ENCODE results near the gene ZSCAN10.

Gene ZSCAN10

GRCh38 chr16:3098459-3099394 lies at the start of gene ZSCAN10:
Gene ZSCAN10, minus strand, starts transcription at chr16:3099294. Its CDS starts 6,357 bp downstream, at chr16:3092937.
- peaks cover 8 to 9% of the 10 kb centered on the region in 2 donors for H3K4me1 ChIP-seq (ENCODE audit: control insufficient read depth in 1 of 2, insufficient read depth in 2 of 2, low read length in 2 of 2)
- H3K36me3 ChIP-seq (ENCODE audit: control insufficient read depth in 1 of 2, insufficient read depth in 2 of 2, low read length in 2 of 2), result no peaks in the 10 kb centered on the region
- peak within 1 kb of the TSS in 1 of 2 donors; percentile 35 for H3K4me3 ChIP-seq (ENCODE audit: low read depth in 1 of 2, low read length in 2 of 2)
- H3K27me3 ChIP-seq (ENCODE audit: low read depth, low read length), result no peaks in the 10 kb centered on the region
- no peaks in the 10 kb centered on the region for H3K9me3 ChIP-seq (ENCODE audit: control insufficient read depth in 1 of 2, low read length in 2 of 2)
- H3K27ac ChIP-seq (ENCODE audit: low read length), result no peak within 1 kb of the TSS

- Histone ChIP-seq H3K4me3 (ENCODE audit: low read depth in 1 of 2, low read length in 2 of 2) (no peak overlapping the region), H3K27me3 (ENCODE audit: low read depth, low read length) (no peaks in the 10 kb centered on the region), H3K36me3 (ENCODE audit: control insufficient read depth in 1 of 2, insufficient read depth in 2 of 2, low read length in 2 of 2) (no peaks in the 10 kb centered on the region), H3K4me1 (ENCODE audit: control insufficient read depth in 1 of 2, insufficient read depth in 2 of 2, low read length in 2 of 2) (peaks cover 2 to 17% of the 10 kb centered on the region in 2 donors), H3K9me3 (ENCODE audit: control insufficient read depth in 1 of 2, low read length in 2 of 2) (no peaks in the 10 kb centered on the region), H3K27ac (ENCODE audit: low read length) (no peak overlapping the region)
Measured at GRCh38 chr16:3148256-3149192, 49.4 kb upstream of the ZSCAN10 start.

GRCh38 chr16:3147757-3148104 lies 48.6 kb upstream of the ZSCAN10 start:
- Histone ChIP-seq H3K27ac (ENCODE audit: low read length) (no peak overlapping the region), H3K27me3 (ENCODE audit: low read depth, low read length) (no peaks in the 10 kb centered on the region)

GRCh38 chr16:3147046-3147756 lies 48.1 kb upstream of the ZSCAN10 start:
- no peaks in the 10 kb centered on the region for H3K9me3 ChIP-seq (ENCODE audit: control insufficient read depth in 1 of 2, low read length in 2 of 2)
- no peak overlapping the region for H3K27ac ChIP-seq (ENCODE audit: low read length)
- peaks cover 0 to 10% of the 10 kb centered on the region in 2 donors for H3K36me3 ChIP-seq (ENCODE audit: control insufficient read depth in 1 of 2, insufficient read depth in 2 of 2, low read length in 2 of 2)
- no peak overlapping the region for H3K4me3 ChIP-seq (ENCODE audit: low read depth in 1 of 2, low read length in 2 of 2)
- peaks cover 2 to 12% of the 10 kb centered on the region in 2 donors for H3K4me1 ChIP-seq (ENCODE audit: control insufficient read depth in 1 of 2, insufficient read depth in 2 of 2, low read length in 2 of 2)
- no peaks in the 10 kb centered on the region for H3K27me3 ChIP-seq (ENCODE audit: low read depth, low read length)

More at GRCh38 chr16:3147757-3148104, 48.6 kb upstream of the ZSCAN10 start:
- no peaks in the 10 kb centered on the region for H3K9me3 ChIP-seq (ENCODE audit: control insufficient read depth in 1 of 2, low read length in 2 of 2)
- H3K4me3 ChIP-seq (ENCODE audit: low read depth in 1 of 2, low read length in 2 of 2), result no peak overlapping the region
- H3K36me3 ChIP-seq (ENCODE audit: control insufficient read depth in 1 of 2, insufficient read depth in 2 of 2, low read length in 2 of 2), result peaks cover 0 to 5% of the 10 kb centered on the region in 2 donors
- peaks cover 2 to 17% of the 10 kb centered on the region in 2 donors for H3K4me1 ChIP-seq (ENCODE audit: control insufficient read depth in 1 of 2, insufficient read depth in 2 of 2, low read length in 2 of 2)

DNA sequence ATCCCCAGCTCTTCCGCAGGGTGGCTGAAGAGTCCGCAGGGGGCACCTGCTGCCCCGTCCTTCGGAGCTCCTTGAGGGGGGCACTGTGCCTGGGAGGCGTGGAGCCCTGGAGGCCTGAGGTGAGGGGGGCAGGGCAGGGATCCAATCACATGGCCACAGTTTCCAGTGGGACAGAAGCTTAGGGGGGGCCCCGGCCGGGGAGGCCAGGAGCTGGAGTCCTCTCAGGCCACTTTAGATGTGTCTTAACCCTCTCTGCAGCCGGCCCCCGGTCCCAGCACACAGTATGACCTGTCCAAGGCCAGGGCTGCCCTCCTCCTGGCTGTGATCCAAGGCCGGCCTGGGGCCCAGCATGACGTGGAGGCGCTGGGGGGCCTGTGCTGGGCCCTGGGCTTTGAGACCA lies 46.6 kb upstream of the ZSCAN10 start:
- Histone ChIP-seq H3K36me3 (ENCODE audit: control insufficient read depth in 1 of 2, insufficient read depth in 2 of 2, low read length in 2 of 2) (peaks cover 0 to 26% of the 10 kb centered on the region in 2 donors), H3K27ac (ENCODE audit: low read length) (no peak overlapping the region), H3K4me1 (ENCODE audit: control insufficient read depth in 1 of 2, insufficient read depth in 2 of 2, low read length in 2 of 2) (peaks cover 2 to 7% of the 10 kb centered on the region in 2 donors), H3K9me3 (ENCODE audit: control insufficient read depth in 1 of 2, low read length in 2 of 2) (no peaks in the 10 kb centered on the region), H3K27me3 (ENCODE audit: low read depth, low read length) (no peaks in the 10 kb centered on the region), H3K4me3 (ENCODE audit: low read depth in 1 of 2, low read length in 2 of 2) (no peak overlapping the region)

DNA sequence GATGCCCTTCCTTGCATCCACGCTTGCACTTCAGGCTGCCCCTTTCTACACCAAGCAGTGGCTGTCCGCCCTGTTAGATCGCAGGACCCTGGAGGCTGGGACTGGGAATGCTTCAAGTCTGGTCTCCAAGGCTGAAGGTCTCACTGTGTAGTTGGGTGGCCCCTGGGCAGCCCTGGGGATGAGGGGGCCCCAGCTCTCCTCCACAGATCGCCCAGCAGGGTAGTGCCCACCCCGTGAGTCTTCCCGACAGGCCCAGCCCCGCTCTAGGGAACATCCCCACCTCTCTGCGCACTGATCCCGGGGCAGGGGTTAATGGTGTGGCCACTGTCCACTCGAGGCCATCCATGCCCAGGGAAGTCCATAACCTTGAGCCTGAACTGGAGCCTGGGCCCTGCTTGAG lies 46.1 kb upstream of the ZSCAN10 start:
- Histone ChIP-seq H3K27ac (ENCODE audit: low read length) (no peak overlapping the region), H3K36me3 (ENCODE audit: control insufficient read depth in 1 of 2, insufficient read depth in 2 of 2, low read length in 2 of 2) (peaks cover 0 to 31% of the 10 kb centered on the region in 2 donors), H3K27me3 (ENCODE audit: low read depth, low read length) (no peaks in the 10 kb centered on the region), H3K4me3 (ENCODE audit: low read depth in 1 of 2, low read length in 2 of 2) (no peak overlapping the region), H3K9me3 (ENCODE audit: control insufficient read depth in 1 of 2, low read length in 2 of 2) (no peaks in the 10 kb centered on the region), H3K4me1 (ENCODE audit: control insufficient read depth in 1 of 2, insufficient read depth in 2 of 2, low read length in 2 of 2) (peaks cover 2 to 7% of the 10 kb centered on the region in 2 donors)

- no peak overlapping the region for H3K4me3 ChIP-seq (ENCODE audit: low read depth in 1 of 2, low read length in 2 of 2)
- no peak overlapping the region for H3K27ac ChIP-seq (ENCODE audit: low read length)
Measured at GRCh38 chr16:3144321-3144983, 45.4 kb upstream of the ZSCAN10 start.

DNA sequence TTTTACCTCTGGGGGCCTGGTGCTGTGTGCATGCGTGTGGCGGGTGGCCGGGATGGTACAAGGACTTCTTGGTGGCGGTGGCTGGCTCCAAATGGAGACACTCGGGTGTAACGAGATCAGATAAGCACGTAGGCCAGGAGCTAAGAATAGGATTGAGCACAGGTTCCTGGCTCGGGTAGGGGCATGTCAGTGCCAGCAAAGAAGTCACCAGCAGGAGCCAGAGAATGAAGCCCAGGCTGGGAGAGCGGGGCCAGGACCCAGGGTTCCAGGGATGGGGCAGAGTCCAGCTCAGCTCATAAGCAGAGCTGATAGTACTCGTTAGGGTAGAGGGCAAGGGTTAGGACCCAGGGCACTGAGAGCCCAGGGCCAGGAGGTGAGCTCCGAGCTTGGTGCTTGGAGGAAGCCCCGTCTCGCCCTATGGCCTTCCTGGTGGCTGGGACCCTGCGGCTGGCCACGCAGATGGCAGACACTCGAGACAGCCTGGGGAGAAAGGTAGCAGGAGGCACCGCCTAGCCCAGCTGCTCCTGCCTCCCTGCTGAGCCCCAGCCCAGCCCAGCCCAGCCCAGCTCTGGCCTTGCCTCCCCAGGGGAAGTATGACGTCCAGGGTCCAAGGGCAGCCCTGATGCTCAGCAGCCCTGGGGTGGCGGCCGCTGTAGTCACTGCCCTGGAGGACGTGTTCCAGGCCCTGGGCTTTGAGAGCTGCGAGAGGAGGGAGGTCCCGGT lies 44.7 kb upstream of the ZSCAN10 start:
- Histone ChIP-seq H3K27ac (ENCODE audit: low read length) (no peak overlapping the region), H3K27me3 (ENCODE audit: low read depth, low read length) (no peaks in the 10 kb centered on the region), H3K36me3 (ENCODE audit: control insufficient read depth in 1 of 2, insufficient read depth in 2 of 2, low read length in 2 of 2) (peaks cover 0 to 40% of the 10 kb centered on the region in 2 donors), H3K9me3 (ENCODE audit: control insufficient read depth in 1 of 2, low read length in 2 of 2) (no peaks in the 10 kb centered on the region), H3K4me3 (ENCODE audit: low read depth in 1 of 2, low read length in 2 of 2) (no peak overlapping the region), H3K4me1 (ENCODE audit: control insufficient read depth in 1 of 2, insufficient read depth in 2 of 2, low read length in 2 of 2) (no peaks in the 10 kb centered on the region)

More at GRCh38 chr16:3144321-3144983, 45.4 kb upstream of the ZSCAN10 start:
- H3K27me3 ChIP-seq (ENCODE audit: low read depth, low read length), result no peaks in the 10 kb centered on the region
- peaks cover 1 to 5% of the 10 kb centered on the region in 2 donors for H3K4me1 ChIP-seq (ENCODE audit: control insufficient read depth in 1 of 2, insufficient read depth in 2 of 2, low read length in 2 of 2)
- peaks cover 0 to 33% of the 10 kb centered on the region in 2 donors for H3K36me3 ChIP-seq (ENCODE audit: control insufficient read depth in 1 of 2, insufficient read depth in 2 of 2, low read length in 2 of 2)
- no peaks in the 10 kb centered on the region for H3K9me3 ChIP-seq (ENCODE audit: control insufficient read depth in 1 of 2, low read length in 2 of 2)

GRCh38 chr16:3143189-3143588 lies 44.1 kb upstream of the ZSCAN10 start:
- no peaks in the 10 kb centered on the region for H3K4me1 ChIP-seq (ENCODE audit: control insufficient read depth in 1 of 2, insufficient read depth in 2 of 2, low read length in 2 of 2)

DNA sequence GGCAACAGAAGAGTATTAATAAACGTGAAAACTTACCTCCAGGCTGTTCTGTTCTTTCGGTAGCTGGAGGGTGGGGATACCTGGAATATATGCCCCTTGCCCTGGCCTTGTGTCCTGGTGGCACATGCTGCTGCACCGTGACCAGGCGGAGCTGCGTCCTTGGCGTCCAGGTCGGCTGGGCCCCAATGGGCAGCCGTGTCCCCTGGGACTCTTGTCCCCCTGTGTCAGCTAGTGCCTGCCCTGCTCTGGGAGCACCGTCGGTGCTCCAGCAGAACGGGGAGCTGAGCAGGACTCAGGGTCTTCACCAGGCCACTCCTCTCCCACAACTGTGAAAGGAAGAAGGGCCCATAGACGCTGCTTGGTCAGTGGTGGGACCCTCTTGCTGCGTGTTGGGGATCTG lies 43.7 kb upstream of the ZSCAN10 start:
- H3K27me3 ChIP-seq (ENCODE audit: low read depth, low read length), result no peaks in the 10 kb centered on the region
- no peak overlapping the region for H3K27ac ChIP-seq (ENCODE audit: low read length)
- no peaks in the 10 kb centered on the region for H3K4me1 ChIP-seq (ENCODE audit: control insufficient read depth in 1 of 2, insufficient read depth in 2 of 2, low read length in 2 of 2)
- no peak overlapping the region for H3K4me3 ChIP-seq (ENCODE audit: low read depth in 1 of 2, low read length in 2 of 2)
- peaks cover 0 to 49% of the 10 kb centered on the region in 2 donors for H3K36me3 ChIP-seq (ENCODE audit: control insufficient read depth in 1 of 2, insufficient read depth in 2 of 2, low read length in 2 of 2)
- H3K9me3 ChIP-seq (ENCODE audit: control insufficient read depth in 1 of 2, low read length in 2 of 2), result no peaks in the 10 kb centered on the region

More at GRCh38 chr16:3143189-3143588, 44.1 kb upstream of the ZSCAN10 start:
- Histone ChIP-seq H3K27me3 (ENCODE audit: low read depth, low read length) (no peaks in the 10 kb centered on the region), H3K36me3 (ENCODE audit: control insufficient read depth in 1 of 2, insufficient read depth in 2 of 2, low read length in 2 of 2) (peaks cover 0 to 45% of the 10 kb centered on the region in 2 donors), H3K27ac (ENCODE audit: low read length) (no peak overlapping the region), H3K4me3 (ENCODE audit: low read depth in 1 of 2, low read length in 2 of 2) (no peak overlapping the region), H3K9me3 (ENCODE audit: control insufficient read depth in 1 of 2, low read length in 2 of 2) (no peaks in the 10 kb centered on the region)
